HepG2 (cell line): Measurements from ENCODE around the gene WIPF3. TPM values are rescaled to one million over a fixed set of nuclear protein-coding genes. Genes with fewer than 3 reads are reported as not detected.

ENCODE experiments used
- ATAC-seq: fragments of 200-7000 bp; cut with Tn5 transposase; 3 replicates; pipeline ENCODE4 v1.9.1; 2020; ENCODE audit warnings: mild to moderate bottlenecking, moderate library complexity
- BruUV-seq: library from RNA; stranded (reverse); fragments of 400-500 nt; replicated peaks from 2 replicates; lab custom pipeline; 2021; lab: Mats Ljungman, UMichigan
- CTCF ChIA-PET: fragments of 300-600 bp; formaldehyde crosslinking; extraction: SDS; loops from one replicate; lab custom pipeline; 2021; ENCODE audit warnings: low total read pairs, inconsistent platforms, low intra/inter-chr PET ratio; lab: Yijun Ruan, JAX
- POLR2A ChIA-PET: fragments of 350-600 bp; sonication (Branson Sonifier 250); formaldehyde crosslinking; loops from one replicate; lab custom pipeline; 2020; ENCODE audit warnings: antibody characterized with exemption, inconsistent platforms; lab: Yijun Ruan, JAX
- DNase-seq: peaks from one replicate; pipeline ENCODE4 v3.0.0-alpha.2; 2015; ENCODE audit warnings: low spot score
- FAIRE-seq: peaks from 3 replicates; lab custom pipeline; 2011; peaks lifted over from hg19 to GRCh38; lab: Jason Lieb, UNC
- H2AFZ ChIP-seq: one replicate; pipeline ENCODE4 v1.6.1; 2011; ENCODE audit warnings: low read length, inconsistent platforms
- H3K27ac ChIP-seq: fragments of 300-600 bp; 3 replicates; pipeline ENCODE4 v1.8.0; 2011; ENCODE audit warnings: mixed run types, mild to moderate bottlenecking, mixed read lengths, low read length, inconsistent platforms; ENCODE audit not compliant: insufficient read depth; ENCODE audit errors: extremely low read length
- H3K27me3 ChIP-seq, 2 experiments: fragments of 200-600 bp in 1 of 2; 2 replicates in 1 of 2; 3 replicates in 1 of 2; pipeline versions ENCODE4 v1.6.0 to v1.8.0; 2011; ENCODE audit warnings: low read length in 2 of 2, mild to moderate bottlenecking in 2 of 2, moderate library complexity in 2 of 2, inconsistent platforms in 1 of 2; ENCODE audit not compliant: insufficient read depth in 2 of 2, control insufficient read depth in 1 of 2
- H3K36me3 ChIP-seq, 2 experiments: fragments of 200-600 bp in 1 of 2; replicated peaks in 1 of 2; 2 replicates in 1 of 2; 3 replicates in 1 of 2; pipeline versions ENCODE4 v1.5.1 to v1.8.0; 2011; ENCODE audit warnings: low read length in 2 of 2, inconsistent platforms in 1 of 2; ENCODE audit not compliant: insufficient read depth in 2 of 2, control insufficient read depth in 1 of 2
- H3K4me1 ChIP-seq: 2 replicates; pipeline ENCODE4 v1.5.1; 2012; ENCODE audit warnings: low read length, inconsistent platforms; ENCODE audit not compliant: insufficient read depth
- H3K4me2 ChIP-seq: 2 replicates; pipeline ENCODE4 v1.6.0; 2011; ENCODE audit warnings: low read depth, low read length, inconsistent platforms
- H3K4me3 ChIP-seq, 3 experiments: fragments of 200-600 bp in 1 of 3; sonication (generic), shearing (Covaris generic) in 1 of 3; replicated peaks in 1 of 3; 2 replicates each; pipeline ENCODE4 v1.5.1; 2011 to 2016; ENCODE audit warnings: low read length in 3 of 3, inconsistent platforms in 2 of 3, low read depth in 2 of 3, mild to moderate bottlenecking in 2 of 3, control low read depth in 1 of 3, mixed read lengths in 1 of 3; ENCODE audit not compliant: insufficient read depth in 1 of 3
- H3K79me2 ChIP-seq: one replicate; pipeline ENCODE4 v1.6.1; 2011; ENCODE audit warnings: low read length, inconsistent platforms; ENCODE audit not compliant: insufficient read depth
- H3K9ac ChIP-seq: 2 replicates; pipeline ENCODE4 v1.6.0; 2011; ENCODE audit warnings: mild to moderate bottlenecking, low read depth, low read length, inconsistent platforms; ENCODE audit not compliant: insufficient read depth
- H3K9me3 ChIP-seq: 2 replicates; pipeline ENCODE4 v1.5.1; 2012; ENCODE audit warnings: mild to moderate bottlenecking, low read length
- H4K20me1 ChIP-seq: 2 replicates; pipeline ENCODE4 v1.6.0; 2011; ENCODE audit warnings: inconsistent platforms, mild to moderate bottlenecking, low read length, moderate library complexity; ENCODE audit not compliant: insufficient read depth
- KDM1A ChIP-seq: IDR thresholded peaks from 2 replicates; pipeline ENCODE4 v1.6.1; 2016; ENCODE audit warnings: missing compliant biosample characterization
- RBAK ChIP-seq: sonication (generic); formaldehyde crosslinking; IDR thresholded peaks from 2 replicates; pipeline ENCODE4 v1.5.1; 2020; ENCODE audit warnings: mild to moderate bottlenecking, missing genetic modification reagents
- RNF2 ChIP-seq: fragments of 450-650 bp; conservative IDR thresholded peaks from 2 replicates; pipeline ENCODE4 v1.6.1; 2016; ENCODE audit warnings: low read depth
- ZFP36 ChIP-seq: fragments of 150-350 bp; IDR thresholded peaks from 2 replicates; pipeline ENCODE4 v1.6.1; 2018; ENCODE audit warnings: borderline replicate concordance, low read length, low read depth; ENCODE audit not compliant: partially characterized antibody
- ZNF550 ChIP-seq: sonication (generic); formaldehyde crosslinking; IDR thresholded peaks from 2 replicates; pipeline ENCODE4 v1.4.0; 2020; ENCODE audit warnings: mild to moderate bottlenecking, missing genetic modification reagents, borderline replicate concordance
- WGBS: methylation state at CpG from one replicate; pipeline ENCODE4 v1.1.6; 2017; ENCODE audit warnings: low lambda C conversion rate; 5-methylcytosine and 5-hydroxymethylcytosine counted together
- in situ Hi-C: cut with HindIII; loops from 2 replicates; pipeline ENCODE4 v1.10.0; 2017; ENCODE audit warnings: low pct_unique_long_range_greater_than_20kb; ENCODE audit not compliant: extremely low pct_ligation_motif_present
- intact Hi-C: fragments of 100-400 bp; cut with micrococcal nuclease; formaldehyde crosslinking; loops from one replicate; pipeline ENCODE4 v1.10.0; 2022; ENCODE audit not compliant: unreplicated experiment
- polyA plus RNA-seq, 8 experiments: library from polyadenylated mRNA; depleted of rRNA in 3 of 8; stranded (reverse) in 7 of 8; unstranded in 1 of 8; fragments of >200 nt; fragmentation: Illumina TruSeq in 4 of 8; extraction: Trizol in 4 of 8; gene quantifications; 2 replicates each; pipeline versions ENCODE4 v1.2.1 to v1.2.3, GENCODE V29; 2011 to 2016; ENCODE audit warnings: low read depth in 4 of 8, missing spikeins in 1 of 8, mixed read lengths in 1 of 8; ENCODE audit not compliant: insufficient read depth in 1 of 8
- total RNA-seq, 5 experiments: library from RNA; depleted of rRNA; stranded (reverse); fragments of >200 nt; fragmentation: Illumina TruSeq; extraction: Trizol; gene quantifications; 2 replicates each; pipeline ENCODE4 v1.2.3, GENCODE V29; 2016; ENCODE audit warnings: low read depth in 1 of 5
- TF ChIP-seq, protein P1 (sequence below): sonication (generic); formaldehyde crosslinking; conservative IDR thresholded peaks from 2 replicates; pipeline ENCODE4 v1.4.0; 2020; ENCODE audit warnings: mild to moderate bottlenecking, missing genetic modification reagents, moderate library complexity
- TF ChIP-seq, protein P2 (sequence below): sonication (generic); formaldehyde crosslinking; IDR thresholded peaks from 2 replicates; pipeline ENCODE4 v1.4.0; 2020; ENCODE audit warnings: missing genetic modification reagents
- TF ChIP-seq, protein P3 (sequence below), 2 experiments: sonication (generic) in 1 of 2; formaldehyde crosslinking in 1 of 2; IDR thresholded peaks; 2 replicates each; pipeline versions ENCODE4 v1.4.0 to v1.6.1; 2018 to 2020; ENCODE audit warnings: missing genetic modification reagents in 2 of 2, borderline replicate concordance in 1 of 2, low read depth in 1 of 2, mild to moderate bottlenecking in 1 of 2, missing biosample characterization in 1 of 2

Gene WIPF3
- total and polyA plus RNA-seq, 2 of the 13 experiments (the other 11 are each of a cell fraction or from before 2014, with no cell fraction given) = 0.03 TPM; not detected in 1

DNA sequence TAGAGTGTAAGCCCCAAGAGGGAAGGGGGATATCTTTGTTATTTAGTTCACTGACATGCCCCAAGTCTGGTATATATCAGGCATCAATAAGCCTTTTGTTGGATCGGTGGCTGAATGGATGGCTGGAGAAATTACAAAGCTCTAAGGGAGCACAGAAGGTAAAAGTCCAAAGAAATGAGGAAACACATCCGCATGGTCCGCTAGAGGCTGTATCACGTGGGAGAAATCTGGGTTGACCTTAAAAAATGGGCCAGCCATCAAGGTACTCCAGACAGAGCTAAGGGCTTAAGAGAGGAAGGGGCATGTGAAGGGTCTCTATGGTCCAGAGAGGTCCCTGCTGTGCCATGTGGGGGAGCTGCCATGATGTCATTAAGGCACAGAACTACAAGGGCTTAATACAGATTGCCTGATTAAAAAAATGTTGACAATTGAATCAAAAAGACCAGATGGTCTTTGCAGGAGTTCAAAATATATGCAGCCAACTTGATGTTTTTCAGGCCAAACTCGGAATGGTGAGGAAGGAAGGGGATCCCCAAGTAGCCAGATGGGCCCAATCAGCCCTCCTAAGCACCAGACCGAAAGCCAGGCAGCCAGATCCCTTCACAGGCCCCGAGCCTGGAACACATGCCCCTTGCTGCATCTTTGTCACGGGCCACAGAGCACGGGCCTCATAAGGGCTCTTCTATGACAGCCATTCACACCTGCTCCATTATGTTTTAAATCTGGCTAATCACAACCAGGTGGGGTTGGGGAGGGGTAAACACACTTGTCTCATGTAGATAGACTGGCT lies 151.4 kb downstream of the WIPF3 start:
- no peak; the same call in 1 of the 3 replicates for ATAC-seq
- no TSS peak for BruUV-seq
- H4K20me1 ChIP-seq = peaks cover 2% of the 10 kb centered on the region; the same call in 1 of the 2 replicates
- H3K9ac ChIP-seq = no peak overlapping the region
- no peak overlapping the region for H3K27ac ChIP-seq
- H3K4me1 ChIP-seq = no peaks in the 10 kb centered on the region
- TF ChIP-seq ZNF550 (CRISPR knock-in tag) = no peak
- no peak for TF ChIP-seq ZFP36
- TF ChIP-seq, protein P1, sequence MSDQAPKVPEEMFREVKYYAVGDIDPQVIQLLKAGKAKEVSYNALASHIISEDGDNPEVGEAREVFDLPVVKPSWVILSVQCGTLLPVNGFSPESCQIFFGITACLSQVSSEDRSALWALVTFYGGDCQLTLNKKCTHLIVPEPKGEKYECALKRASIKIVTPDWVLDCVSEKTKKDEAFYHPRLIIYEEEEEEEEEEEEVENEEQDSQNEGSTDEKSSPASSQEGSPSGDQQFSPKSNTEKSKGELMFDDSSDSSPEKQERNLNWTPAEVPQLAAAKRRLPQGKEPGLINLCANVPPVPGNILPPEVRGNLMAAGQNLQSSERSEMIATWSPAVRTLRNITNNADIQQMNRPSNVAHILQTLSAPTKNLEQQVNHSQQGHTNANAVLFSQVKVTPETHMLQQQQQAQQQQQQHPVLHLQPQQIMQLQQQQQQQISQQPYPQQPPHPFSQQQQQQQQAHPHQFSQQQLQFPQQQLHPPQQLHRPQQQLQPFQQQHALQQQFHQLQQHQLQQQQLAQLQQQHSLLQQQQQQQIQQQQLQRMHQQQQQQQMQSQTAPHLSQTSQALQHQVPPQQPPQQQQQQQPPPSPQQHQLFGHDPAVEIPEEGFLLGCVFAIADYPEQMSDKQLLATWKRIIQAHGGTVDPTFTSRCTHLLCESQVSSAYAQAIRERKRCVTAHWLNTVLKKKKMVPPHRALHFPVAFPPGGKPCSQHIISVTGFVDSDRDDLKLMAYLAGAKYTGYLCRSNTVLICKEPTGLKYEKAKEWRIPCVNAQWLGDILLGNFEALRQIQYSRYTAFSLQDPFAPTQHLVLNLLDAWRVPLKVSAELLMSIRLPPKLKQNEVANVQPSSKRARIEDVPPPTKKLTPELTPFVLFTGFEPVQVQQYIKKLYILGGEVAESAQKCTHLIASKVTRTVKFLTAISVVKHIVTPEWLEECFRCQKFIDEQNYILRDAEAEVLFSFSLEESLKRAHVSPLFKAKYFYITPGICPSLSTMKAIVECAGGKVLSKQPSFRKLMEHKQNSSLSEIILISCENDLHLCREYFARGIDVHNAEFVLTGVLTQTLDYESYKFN (CRISPR knock-in tag) = no peak
- TF ChIP-seq KDM1A (CRISPR knock-in tag) = no peak
- TF ChIP-seq RBAK (CRISPR knock-in tag) = no peak
- TF ChIP-seq, protein P2, sequence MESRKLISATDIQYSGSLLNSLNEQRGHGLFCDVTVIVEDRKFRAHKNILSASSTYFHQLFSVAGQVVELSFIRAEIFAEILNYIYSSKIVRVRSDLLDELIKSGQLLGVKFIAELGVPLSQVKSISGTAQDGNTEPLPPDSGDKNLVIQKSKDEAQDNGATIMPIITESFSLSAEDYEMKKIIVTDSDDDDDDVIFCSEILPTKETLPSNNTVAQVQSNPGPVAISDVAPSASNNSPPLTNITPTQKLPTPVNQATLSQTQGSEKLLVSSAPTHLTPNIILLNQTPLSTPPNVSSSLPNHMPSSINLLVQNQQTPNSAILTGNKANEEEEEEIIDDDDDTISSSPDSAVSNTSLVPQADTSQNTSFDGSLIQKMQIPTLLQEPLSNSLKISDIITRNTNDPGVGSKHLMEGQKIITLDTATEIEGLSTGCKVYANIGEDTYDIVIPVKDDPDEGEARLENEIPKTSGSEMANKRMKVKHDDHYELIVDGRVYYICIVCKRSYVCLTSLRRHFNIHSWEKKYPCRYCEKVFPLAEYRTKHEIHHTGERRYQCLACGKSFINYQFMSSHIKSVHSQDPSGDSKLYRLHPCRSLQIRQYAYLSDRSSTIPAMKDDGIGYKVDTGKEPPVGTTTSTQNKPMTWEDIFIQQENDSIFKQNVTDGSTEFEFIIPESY (CRISPR knock-in tag) = peak; percentile 91
- TF ChIP-seq, protein P3, sequence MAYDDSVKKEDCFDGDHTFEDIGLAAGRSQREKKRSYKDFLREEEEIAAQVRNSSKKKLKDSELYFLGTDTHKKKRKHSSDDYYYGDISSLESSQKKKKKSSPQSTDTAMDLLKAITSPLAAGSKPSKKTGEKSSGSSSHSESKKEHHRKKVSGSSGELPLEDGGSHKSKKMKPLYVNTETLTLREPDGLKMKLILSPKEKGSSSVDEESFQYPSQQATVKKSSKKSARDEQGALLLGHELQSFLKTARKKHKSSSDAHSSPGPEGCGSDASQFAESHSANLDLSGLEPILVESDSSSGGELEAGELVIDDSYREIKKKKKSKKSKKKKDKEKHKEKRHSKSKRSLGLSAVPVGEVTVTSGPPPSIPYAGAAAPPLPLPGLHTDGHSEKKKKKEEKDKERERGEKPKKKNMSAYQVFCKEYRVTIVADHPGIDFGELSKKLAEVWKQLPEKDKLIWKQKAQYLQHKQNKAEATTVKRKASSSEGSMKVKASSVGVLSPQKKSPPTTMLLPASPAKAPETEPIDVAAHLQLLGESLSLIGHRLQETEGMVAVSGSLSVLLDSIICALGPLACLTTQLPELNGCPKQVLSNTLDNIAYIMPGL (CRISPR knock-in tag; IDR thresholded peaks at IDR 0.05; ENCODE audit: borderline replicate concordance in 1 of 2, low read depth in 1 of 2) = no peak
- no peak for TF ChIP-seq RNF2
- DNase-seq = peak; percentile 4
- WGBS = 93% methylated on average over 9 of the region's 9 CpGs
- no peak overlapping the region for H3K4me2 ChIP-seq
- in situ Hi-C loops (no loop called here), intact Hi-C loops (no loop called here)
- ChIA-PET POLR2A (no interaction called here), CTCF (no interaction called here)
- no peak overlapping the region for H3K4me3 ChIP-seq
- no peak overlapping the region for H2AFZ ChIP-seq
- H3K79me2 ChIP-seq = peaks cover 2% of the 10 kb centered on the region
- no peaks in the 10 kb centered on the region for H3K9me3 ChIP-seq
- H3K27me3 ChIP-seq = no peaks in the 10 kb centered on the region
- no peak for FAIRE-seq
- peaks cover 16 to 48% of the 10 kb centered on the region in 2 experiments for H3K36me3 ChIP-seq
